Kidney (tissue), 14 donors: ENCODE results near the gene PRKCQ. TPM values are rescaled to one million over a fixed set of nuclear protein-coding genes. Genes with fewer than 3 reads are reported as not detected.

Experiments used
- DNase-seq, 5 donors: peaks; one replicate each; pipeline ENCODE4 v3.0.0-alpha.2; 2013 to 2020
- FAIRE-seq: peaks from 2 replicates; lab custom pipeline; 2012; peaks lifted over from hg19 to GRCh38; lab: Jason Lieb, UNC
- H3K27ac ChIP-seq, 2 donors: one replicate each; pipeline ENCODE4 v1.7.0; 2013; ENCODE audit warnings: low read depth in 2 of 2, low read length in 2 of 2, inconsistent platforms in 1 of 2
- H3K27me3 ChIP-seq: one replicate; pipeline ENCODE4 v1.7.1; 2013; ENCODE audit warnings: low read length, inconsistent platforms; ENCODE audit not compliant: control insufficient read depth, insufficient read depth
- H3K36me3 ChIP-seq, 3 donors: one replicate each; pipeline versions ENCODE4 v1.7.0 to v1.7.1; 2013; ENCODE audit warnings: low read length in 3 of 3, control low read depth in 1 of 3, inconsistent platforms in 1 of 3; ENCODE audit not compliant: insufficient read depth in 3 of 3, control insufficient read depth in 2 of 3
- H3K4me1 ChIP-seq, 3 donors: one replicate each; pipeline versions ENCODE4 v1.7.0 to v1.7.1; 2013; ENCODE audit warnings: low read length in 3 of 3, inconsistent platforms in 1 of 3, low read depth in 1 of 3; ENCODE audit not compliant: control insufficient read depth in 2 of 3, insufficient read depth in 2 of 3
- H3K4me3 ChIP-seq, 3 donors: one replicate each; pipeline versions ENCODE4 v1.7.0 to v1.8.1; 2013; ENCODE audit warnings: low read length in 3 of 3, control low read depth in 1 of 3, inconsistent platforms in 1 of 3
- H3K9ac ChIP-seq, 3 donors: one replicate each; pipeline versions ENCODE4 v1.7.0 to v1.7.1; 2013; ENCODE audit warnings: low read length in 3 of 3, control low read depth in 1 of 3, inconsistent platforms in 1 of 3
- H3K9me3 ChIP-seq, 3 donors: one replicate each; pipeline versions ENCODE4 v1.7.0 to v1.7.1; 2013; ENCODE audit warnings: low read length in 3 of 3, control low read depth in 1 of 3, inconsistent platforms in 1 of 3; ENCODE audit not compliant: control insufficient read depth in 2 of 3, insufficient read depth in 1 of 3
- intact Hi-C: fragments of 100-400 bp; cut with DNase I; formaldehyde crosslinking; loops from one replicate; pipeline ENCODE4 v1.11.1; 2022
- polyA plus RNA-seq: library from polyadenylated mRNA; stranded (reverse); fragments of 350-450 nt; fragmentation: Illumina TruSeq; extraction: RNeasy Lipid Tissue Mini Kit (QIAGEN cat#74804); gene quantifications from one replicate; pipeline ENCODE4 v1.2.3, GENCODE V29; 2014; ENCODE audit warnings: low read depth, low replicate concordance; ENCODE audit not compliant: insufficient read depth
- total RNA-seq: library from RNA; stranded (reverse); fragmentation: NEBNext Ultra II Directional; extraction: Animal tissue kit (Norgen Biotek cat#: 25700); gene quantifications from one replicate; pipeline ENCODE4 v1.2.1, GENCODE V29; 2021
- TF ChIP-seq, protein P1 (sequence below): IDR thresholded peaks from 3 replicates; pipeline ENCODE4 v1.5.1; 2012; ENCODE audit warnings: mild to moderate bottlenecking, moderate library complexity, borderline replicate concordance; ENCODE audit not compliant: insufficient read depth; ENCODE audit errors: extremely low read depth
- donor health status: control.
- donor health status: control.
- donor health status: control.
- donor health status: control.
- donor health status: control.
- donor health status: DM: yes; HTN: yes; CAD: no.
- donor health status: Normal renal cell carcinoma (clear cell type).

The PRKCQ gene
- total and polyA plus RNA-seq, 2 donors from 2014 or later, result 6.1 to 17.5 TPM

DNA sequence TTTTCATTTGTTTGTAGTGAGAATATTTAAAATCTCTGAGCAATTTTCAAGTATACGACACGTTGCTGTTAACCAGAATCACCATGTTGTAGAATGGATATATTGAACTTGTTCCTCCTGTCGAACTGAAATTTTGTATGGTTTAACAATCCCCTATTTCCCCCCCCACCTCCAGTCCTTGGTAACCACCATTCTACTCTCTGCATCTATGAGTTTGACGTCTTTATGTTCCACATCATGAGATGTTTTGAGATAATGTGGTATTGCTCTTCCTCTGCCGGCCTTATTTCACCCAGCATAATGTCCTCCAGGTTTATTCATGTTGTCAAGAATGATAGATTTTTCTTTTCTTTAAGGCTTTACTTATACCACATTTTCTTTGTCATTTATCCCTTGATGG, 17.4 kb upstream of the PRKCQ start:
- no peaks in the 10 kb centered on the region for H3K4me1 ChIP-seq
- intact Hi-C loops, result no loop called here
- no peak overlapping the region for H3K27ac ChIP-seq
- DNase-seq (no peak), FAIRE-seq (no peak)
- H3K9ac ChIP-seq, result no peak overlapping the region
- no peaks in the 10 kb centered on the region for H3K27me3 ChIP-seq
- H3K9me3 ChIP-seq, result no peaks in the 10 kb centered on the region
- TF ChIP-seq, protein P1, sequence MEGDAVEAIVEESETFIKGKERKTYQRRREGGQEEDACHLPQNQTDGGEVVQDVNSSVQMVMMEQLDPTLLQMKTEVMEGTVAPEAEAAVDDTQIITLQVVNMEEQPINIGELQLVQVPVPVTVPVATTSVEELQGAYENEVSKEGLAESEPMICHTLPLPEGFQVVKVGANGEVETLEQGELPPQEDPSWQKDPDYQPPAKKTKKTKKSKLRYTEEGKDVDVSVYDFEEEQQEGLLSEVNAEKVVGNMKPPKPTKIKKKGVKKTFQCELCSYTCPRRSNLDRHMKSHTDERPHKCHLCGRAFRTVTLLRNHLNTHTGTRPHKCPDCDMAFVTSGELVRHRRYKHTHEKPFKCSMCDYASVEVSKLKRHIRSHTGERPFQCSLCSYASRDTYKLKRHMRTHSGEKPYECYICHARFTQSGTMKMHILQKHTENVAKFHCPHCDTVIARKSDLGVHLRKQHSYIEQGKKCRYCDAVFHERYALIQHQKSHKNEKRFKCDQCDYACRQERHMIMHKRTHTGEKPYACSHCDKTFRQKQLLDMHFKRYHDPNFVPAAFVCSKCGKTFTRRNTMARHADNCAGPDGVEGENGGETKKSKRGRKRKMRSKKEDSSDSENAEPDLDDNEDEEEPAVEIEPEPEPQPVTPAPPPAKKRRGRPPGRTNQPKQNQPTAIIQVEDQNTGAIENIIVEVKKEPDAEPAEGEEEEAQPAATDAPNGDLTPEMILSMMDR, result no peak
- no peaks in the 10 kb centered on the region for H3K36me3 ChIP-seq
- no peak overlapping the region for H3K4me3 ChIP-seq

DNA sequence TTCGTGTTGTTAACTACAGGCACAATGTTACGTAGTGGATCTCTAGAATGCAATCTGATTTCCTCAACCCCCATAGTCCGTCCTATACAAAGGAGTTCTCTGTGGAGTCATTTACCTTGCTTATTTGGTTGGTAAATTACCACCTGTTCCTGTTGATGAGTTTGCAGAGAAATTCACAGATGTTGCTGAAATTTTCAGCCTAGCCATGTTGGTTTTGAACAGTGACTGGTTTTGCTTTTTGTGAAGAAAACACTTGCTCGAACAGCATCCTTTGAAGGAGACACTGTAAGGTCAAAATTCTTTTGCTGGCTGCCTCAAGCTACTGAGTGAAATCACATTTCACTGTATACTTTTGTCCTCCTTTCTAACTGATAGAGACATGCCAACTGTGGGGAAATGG, 15.4 kb upstream of the PRKCQ start:
- FAIRE-seq, result no peak

DNA sequence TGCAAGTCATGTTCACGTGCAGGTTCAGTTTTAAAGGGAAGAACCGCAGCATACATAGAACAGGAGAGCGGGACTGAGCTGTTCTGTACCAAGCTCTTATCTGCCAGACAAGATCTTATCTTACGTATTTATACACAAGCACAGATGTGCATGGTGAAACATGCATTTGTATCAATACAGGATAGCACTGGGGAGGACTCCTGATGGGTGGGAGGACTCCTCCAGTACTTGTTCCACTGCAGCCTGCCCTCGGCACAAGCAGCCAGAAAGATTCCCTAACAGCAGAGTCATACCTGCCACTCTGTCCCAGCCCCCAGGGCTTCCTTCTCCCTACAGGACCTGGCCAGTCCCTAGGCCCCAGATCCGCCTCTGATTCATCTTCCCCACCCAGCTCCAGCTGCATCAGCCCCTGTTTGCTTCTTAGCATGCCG, 13.2 kb upstream of the PRKCQ start:
- DNase-seq, result no peak
- Histone ChIP-seq H3K27me3 (no peaks in the 10 kb centered on the region), H3K36me3 (no peaks in the 10 kb centered on the region), H3K4me1 (no peaks in the 10 kb centered on the region), H3K9ac (no peak overlapping the region), H3K4me3 (no peak overlapping the region), H3K27ac (no peak overlapping the region), H3K9me3 (no peaks in the 10 kb centered on the region)
- intact Hi-C loops, result no loop called here
- TF ChIP-seq, protein P1, result no peak
- FAIRE-seq, result no peak

More for the DNA sequence above, 15.4 kb upstream of the PRKCQ start:
- TF ChIP-seq, protein P1, result no peak
- H3K4me1 ChIP-seq, result no peaks in the 10 kb centered on the region
- no peak for DNase-seq
- intact Hi-C loops, result no loop called here
- no peaks in the 10 kb centered on the region for H3K36me3 ChIP-seq
- H3K9ac ChIP-seq, result no peak overlapping the region
- no peak overlapping the region for H3K4me3 ChIP-seq
- H3K27me3 ChIP-seq, result no peaks in the 10 kb centered on the region
- H3K9me3 ChIP-seq, result no peaks in the 10 kb centered on the region
- H3K27ac ChIP-seq, result no peak overlapping the region

DNA sequence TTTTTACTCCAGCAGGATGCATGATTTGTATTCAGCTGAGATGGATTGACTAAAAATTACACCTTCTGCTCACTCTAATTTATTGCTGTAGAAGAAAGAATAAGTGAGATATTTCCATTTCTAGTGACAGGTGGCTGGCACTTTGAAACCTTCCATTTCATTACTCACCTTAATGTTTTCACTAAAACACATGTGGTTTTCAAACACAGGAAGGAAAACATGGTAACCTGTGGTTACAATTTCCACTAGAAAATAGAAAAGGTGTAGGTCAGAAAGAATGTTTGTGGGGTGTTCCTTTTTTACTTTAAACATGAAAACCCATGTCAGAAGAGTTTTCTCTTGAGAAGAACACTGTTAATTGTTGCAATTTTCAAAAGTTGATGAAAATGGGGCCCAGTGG, 12.0 kb upstream of the PRKCQ start:
- intact Hi-C loops, result no loop called here
- H3K9ac ChIP-seq, result no peak overlapping the region
- no peaks in the 10 kb centered on the region for H3K36me3 ChIP-seq
- FAIRE-seq (no peak), DNase-seq (no peak)
- H3K4me3 ChIP-seq, result no peak overlapping the region
- no peak overlapping the region for H3K27ac ChIP-seq
- H3K9me3 ChIP-seq, result no peaks in the 10 kb centered on the region
- H3K27me3 ChIP-seq, result no peaks in the 10 kb centered on the region
- TF ChIP-seq, protein P1, result no peak
- H3K4me1 ChIP-seq, result no peaks in the 10 kb centered on the region
